Fibroblast of pulmonary artery (primary cell): Measurements from ENCODE around the gene PPP1R1C.

Source experiments
- DNase-seq: peaks from one replicate; pipeline ENCODE4 v3.0.0-alpha.2; 2010; ENCODE audit warnings: low read depth
- H3K4me3 ChIP-seq: replicated peaks from 2 replicates; pipeline ENCODE4 v1.5.1; 2011; ENCODE audit warnings: low read depth, mild to moderate bottlenecking, control low read depth, low read length, moderate library complexity
- CTCF ChIP-seq: IDR thresholded peaks from 2 replicates; pipeline ENCODE4 v1.5.1; 2011; ENCODE audit warnings: mild to moderate bottlenecking, control low read depth, low read length, inconsistent platforms; ENCODE audit errors: missing control alignments

Gene PPP1R1C

DNA sequence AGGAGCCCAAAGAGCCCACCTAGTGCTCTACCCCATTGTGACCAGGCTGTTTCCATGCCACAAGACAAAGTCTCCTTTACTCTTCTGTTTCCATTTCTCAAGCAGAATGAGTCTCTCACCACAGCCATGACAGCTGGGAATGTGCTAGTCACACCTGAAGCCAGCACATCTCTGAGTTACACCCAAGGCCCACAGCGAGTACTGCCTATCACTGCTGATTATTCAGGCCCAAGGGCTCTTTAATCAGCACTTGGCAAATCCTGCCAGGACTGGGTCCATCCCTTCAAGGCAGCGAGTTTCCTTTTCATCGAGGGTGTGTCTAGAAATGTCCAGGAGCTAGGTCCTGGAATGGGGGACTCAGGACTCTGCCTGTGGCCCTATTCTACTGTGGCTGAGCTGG, 14.6 kb upstream of the PPP1R1C start:
- H3K4me3 ChIP-seq: no peak overlapping the region
- TF ChIP-seq CTCF: no peak
- DNase-seq: no peak

DNA sequence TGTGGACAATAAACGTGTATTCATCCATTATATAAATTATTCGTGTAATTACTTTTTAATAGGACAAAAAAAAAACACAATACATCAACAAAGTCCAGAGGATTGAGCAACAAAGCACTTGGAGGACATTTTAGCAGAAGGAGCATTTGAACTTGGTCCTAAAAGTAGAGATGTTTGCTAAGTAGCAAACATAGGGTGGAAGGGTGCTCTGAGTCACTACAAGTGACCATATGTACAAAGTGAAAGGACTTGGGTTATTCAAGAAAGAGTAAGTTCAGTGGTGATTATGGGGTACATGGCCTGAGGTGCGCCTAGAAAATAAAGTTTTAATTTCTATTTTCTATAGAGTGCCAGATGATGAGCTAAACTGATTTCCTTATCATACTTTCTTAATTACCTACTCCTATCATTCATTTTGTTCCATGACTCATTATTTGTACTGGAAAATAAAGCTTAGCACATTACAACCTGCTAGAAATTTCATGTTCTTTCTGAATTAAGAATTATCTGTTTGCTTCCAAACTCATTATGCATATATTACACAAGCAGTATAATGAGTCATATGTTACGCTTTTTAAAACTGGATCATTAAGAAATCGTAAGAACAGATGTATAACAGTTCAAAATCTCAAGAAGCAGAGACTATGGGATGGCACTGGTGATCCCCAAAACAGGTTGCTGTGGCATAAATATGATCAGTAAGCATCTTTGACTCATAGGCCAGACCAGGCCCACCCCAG, 13.1 kb upstream of the PPP1R1C start:
- no peak overlapping the region for H3K4me3 ChIP-seq
- DNase-seq: no peak
- TF ChIP-seq CTCF: no peak

DNA sequence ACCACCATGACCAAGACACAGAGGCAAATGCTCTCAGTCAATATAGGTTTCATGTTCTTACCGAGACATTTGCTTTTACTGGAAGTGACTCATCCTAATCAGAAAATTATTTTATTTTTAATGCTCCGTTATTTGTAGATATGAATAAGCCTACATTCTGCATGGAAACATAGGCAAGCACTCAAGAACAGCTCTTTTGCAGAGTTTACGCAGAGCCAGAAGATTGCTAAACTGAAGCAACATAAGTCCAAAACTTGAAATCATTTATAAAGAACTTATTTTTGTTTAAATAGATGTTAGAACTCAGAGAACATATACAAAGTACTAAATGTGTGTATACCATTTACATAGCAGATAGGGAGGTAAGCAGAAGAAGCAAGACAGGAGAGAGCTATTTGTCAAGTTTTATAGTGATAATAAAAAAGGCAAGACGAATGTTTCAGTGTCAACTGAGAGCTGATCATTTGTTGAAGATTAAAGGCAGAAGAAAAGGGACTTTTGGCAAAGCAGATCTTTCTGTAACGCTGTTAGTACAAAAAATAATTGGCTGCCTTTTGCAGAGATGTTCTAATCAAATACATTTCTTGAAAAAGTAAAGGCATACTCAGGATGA, 12.4 kb upstream of the PPP1R1C start:
- no peak for TF ChIP-seq CTCF
- no peak for DNase-seq

DNA sequence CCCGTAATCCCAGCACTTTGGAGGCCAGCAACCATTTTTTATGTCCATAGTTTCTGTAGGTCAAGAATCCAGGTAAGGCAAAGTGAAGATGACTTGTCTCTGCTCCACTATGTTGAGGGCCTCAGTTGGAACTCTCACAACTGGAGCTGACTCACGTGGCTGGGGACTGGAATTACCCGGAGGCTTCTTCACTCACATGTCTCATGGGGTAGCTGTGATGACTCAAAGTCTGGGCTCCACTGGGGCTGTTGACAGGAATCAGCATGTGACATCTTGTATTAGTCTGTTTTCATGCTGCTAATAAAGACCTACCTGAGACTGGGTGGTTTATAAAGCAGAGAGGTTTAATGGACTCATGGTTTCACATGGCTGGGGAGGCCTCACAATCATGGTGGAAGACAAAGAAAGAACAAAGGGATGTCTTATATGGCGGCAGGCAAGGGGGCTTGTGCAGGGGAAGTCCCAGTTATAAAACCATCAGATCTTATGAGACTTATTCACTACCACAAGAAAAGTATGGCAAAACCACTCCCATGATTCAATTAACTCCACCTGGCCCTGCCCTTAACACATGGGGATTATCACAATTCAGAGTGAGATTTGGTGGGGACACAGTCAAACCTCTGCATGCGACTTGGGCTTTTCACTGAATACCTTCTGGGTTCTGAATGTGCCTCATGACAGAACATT, 7.8 kb upstream of the PPP1R1C start:
- peak; percentile 13 for DNase-seq
- no peak overlapping the region for H3K4me3 ChIP-seq
- TF ChIP-seq CTCF: no peak

More for the DNA sequence above, 12.4 kb upstream of the PPP1R1C start:
- H3K4me3 ChIP-seq: no peak overlapping the region

DNA sequence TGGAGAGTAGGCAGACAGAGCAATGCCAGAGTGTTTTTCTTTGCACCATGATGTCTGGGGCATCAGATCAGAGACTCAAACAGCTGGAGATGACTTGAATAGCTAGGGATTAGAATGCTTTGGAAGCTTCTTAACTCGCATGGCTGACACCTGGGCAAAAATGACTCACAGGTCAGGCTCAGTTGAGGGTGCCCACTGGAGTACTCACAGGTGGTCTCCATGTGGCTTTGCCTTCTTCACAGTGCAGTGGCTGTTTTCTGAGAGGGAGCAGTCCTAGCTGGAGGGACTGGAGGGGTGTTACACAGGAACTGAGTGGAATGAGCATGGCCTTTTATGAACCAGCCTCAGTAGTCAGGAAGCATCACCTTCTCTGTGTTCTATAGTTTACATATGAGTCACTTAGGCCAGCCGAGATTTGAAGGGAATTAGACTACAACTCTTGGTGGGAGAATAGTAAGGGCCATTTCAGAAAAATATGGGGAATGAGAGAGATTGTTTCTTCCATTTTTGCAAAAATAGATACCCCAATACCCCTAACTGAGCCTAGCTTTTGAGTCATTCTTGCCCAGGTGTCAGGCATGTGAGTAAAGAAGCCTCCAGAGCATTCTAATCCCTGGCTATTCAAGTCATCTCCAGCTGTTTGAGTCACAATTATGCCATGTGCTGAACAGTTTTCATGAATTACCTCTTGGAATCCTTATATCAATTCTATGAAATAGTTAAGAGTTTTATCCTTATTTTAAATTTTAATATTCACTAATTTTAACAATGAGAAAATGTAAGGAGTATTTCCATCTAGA, 7.1 kb upstream of the PPP1R1C start:
- no peak for DNase-seq
- no peak overlapping the region for H3K4me3 ChIP-seq
- TF ChIP-seq CTCF: no peak

GRCh38 chr2:181984060-181984459, 1.6 kb upstream of the PPP1R1C start:
- DNase-seq: no peak
- no peak overlapping the region for H3K4me3 ChIP-seq
- no peak for TF ChIP-seq CTCF
